OCI-LY7 (cell line): ENCODE measurements around the gene C7orf25.

Experiments used
- EZH2phosphoT487 ChIP-seq: fragments of 200-600 bp; sonication (generic); IDR thresholded peaks from 2 replicates; pipeline ENCODE4 v1.6.1; 2018; ENCODE audit warnings: low read depth, borderline replicate concordance, mild to moderate bottlenecking, mixed run types, antibody characterized with exemption, low read length, moderate library complexity, mixed read lengths
- TF ChIP-seq, protein P1 (sequence below): fragments of 200-600 bp; sonication (generic); conservative IDR thresholded peaks from 2 replicates; pipeline ENCODE4 v1.5.1; 2014; ENCODE audit warnings: mild to moderate bottlenecking, antibody characterized with exemption, low read length, moderate library complexity, mixed read lengths

DNA sequence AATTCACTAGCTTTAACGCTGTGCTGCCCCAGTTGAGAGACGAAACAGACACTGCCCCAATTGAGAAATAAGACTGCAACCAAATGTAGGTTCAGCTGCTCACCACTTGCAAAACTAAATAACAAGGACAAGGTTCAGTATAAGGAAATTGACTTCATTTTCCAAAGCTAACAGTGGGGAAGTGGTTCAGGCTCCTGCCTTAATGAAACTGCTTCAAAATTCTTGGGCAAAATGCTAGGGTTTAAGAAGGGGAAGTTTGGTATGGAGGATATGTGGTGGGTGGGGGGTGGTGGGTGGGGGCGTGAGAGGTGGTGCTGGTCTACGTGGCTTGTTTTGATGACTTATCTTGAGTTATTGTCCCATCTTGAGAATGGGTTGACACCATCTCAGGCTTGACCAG lies 42.1 kb upstream of the C7orf25 start:
- TF ChIP-seq, protein P1, sequence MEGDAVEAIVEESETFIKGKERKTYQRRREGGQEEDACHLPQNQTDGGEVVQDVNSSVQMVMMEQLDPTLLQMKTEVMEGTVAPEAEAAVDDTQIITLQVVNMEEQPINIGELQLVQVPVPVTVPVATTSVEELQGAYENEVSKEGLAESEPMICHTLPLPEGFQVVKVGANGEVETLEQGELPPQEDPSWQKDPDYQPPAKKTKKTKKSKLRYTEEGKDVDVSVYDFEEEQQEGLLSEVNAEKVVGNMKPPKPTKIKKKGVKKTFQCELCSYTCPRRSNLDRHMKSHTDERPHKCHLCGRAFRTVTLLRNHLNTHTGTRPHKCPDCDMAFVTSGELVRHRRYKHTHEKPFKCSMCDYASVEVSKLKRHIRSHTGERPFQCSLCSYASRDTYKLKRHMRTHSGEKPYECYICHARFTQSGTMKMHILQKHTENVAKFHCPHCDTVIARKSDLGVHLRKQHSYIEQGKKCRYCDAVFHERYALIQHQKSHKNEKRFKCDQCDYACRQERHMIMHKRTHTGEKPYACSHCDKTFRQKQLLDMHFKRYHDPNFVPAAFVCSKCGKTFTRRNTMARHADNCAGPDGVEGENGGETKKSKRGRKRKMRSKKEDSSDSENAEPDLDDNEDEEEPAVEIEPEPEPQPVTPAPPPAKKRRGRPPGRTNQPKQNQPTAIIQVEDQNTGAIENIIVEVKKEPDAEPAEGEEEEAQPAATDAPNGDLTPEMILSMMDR: no peak
- TF ChIP-seq EZH2phosphoT487: no peak
